ENCODE results near the gene GHDC.
"Not testable (repeated sequence)": the region's sequence is repeated elsewhere in the genome, so short reads cannot be mapped to it uniquely, and the experiment has no call there.

The GHDC gene

DNA sequence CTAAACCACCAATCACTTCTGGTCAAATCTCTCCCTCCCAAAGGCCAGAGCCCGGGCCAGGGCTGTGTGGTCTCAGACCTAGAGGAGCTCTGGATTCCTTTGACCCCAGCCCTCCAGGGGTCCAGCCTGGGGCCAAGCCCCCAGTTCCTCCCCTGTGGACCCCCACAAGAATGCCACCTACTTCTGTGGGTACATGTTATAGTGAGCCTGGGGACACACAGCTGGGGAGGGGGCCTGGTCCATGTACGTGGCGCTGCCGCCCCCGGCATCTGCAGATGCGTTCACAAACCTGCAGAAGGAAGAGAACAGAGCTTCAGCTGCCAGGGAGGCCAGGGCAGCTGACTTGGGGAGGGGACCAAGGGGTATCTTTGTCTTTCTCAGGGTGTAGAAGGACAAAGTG, 7.9 kb upstream of the GHDC start:
- no peak for DNase-seq

DNA sequence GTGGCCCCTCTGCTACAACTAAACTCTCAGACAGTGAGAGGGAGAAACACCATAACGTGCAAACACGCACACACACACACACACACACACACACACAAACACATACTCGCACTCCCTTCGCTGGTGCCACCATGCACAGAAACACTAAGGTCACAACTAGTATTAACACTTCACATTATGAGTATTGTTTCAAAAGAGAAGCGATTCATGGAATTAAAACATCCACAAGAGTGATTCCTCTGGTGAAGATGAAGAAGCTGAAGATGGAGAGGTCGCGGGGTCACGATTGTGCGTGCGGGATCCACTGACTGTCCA, 7.1 kb upstream of the GHDC start:
- no peak for DNase-seq

- DNase-seq = no peak
These were observed 6.6 kb upstream of the GHDC start for GRCh38 chr17:42200706-42201457.

DNA sequence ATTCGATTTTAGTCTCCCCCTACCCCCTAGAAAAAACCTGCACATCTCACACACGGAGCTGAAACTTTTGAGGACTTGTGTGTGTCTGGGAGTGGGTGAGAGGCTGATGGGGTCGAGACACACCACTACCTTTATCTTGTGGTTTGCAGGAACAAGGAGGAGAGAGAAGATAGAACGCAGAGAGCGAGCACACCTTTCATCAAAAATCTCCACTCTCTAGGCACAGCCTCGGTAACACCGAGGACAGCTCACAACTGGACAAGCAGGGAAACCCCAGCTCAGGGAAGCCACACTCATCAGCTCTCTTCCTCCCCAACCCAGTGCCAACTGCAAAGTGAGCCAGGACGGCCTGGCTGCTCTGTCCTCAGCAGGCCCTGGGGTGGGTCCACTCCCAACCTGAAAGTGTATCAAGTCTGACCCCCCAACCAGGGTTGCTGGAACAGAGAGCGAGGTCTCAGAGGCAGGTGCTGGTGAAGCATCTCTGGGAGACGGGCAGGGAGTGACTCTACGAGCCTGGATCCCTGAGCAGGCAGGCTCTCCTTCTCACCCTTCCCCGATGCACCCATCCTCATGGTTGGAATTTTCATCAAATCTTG, 5.2 kb upstream of the GHDC start:
- DNase-seq = no peak

DNA sequence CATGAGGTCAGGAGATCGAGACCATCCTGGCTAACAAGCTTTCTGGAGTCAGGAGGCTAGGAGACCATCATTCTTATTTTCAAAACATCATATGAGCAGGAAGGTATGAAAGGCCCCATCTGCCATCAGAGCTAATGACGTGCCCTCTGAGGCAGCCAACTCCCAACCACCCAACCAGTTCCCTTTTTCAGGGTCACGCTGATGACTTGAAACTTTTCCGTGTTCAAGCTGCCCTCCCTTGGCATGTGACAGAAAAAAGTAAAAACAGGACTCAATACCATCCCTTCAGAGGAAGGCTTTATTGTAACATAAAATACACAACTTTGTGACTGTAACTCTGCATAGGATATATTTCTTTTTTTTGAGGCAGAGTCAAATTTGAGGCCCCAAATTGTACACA, 4.6 kb upstream of the GHDC start:
- DNase-seq = no peak

GRCh38 chr17:42197564-42198156, 3.4 kb upstream of the GHDC start:
- DNase-seq = no peak

DNA sequence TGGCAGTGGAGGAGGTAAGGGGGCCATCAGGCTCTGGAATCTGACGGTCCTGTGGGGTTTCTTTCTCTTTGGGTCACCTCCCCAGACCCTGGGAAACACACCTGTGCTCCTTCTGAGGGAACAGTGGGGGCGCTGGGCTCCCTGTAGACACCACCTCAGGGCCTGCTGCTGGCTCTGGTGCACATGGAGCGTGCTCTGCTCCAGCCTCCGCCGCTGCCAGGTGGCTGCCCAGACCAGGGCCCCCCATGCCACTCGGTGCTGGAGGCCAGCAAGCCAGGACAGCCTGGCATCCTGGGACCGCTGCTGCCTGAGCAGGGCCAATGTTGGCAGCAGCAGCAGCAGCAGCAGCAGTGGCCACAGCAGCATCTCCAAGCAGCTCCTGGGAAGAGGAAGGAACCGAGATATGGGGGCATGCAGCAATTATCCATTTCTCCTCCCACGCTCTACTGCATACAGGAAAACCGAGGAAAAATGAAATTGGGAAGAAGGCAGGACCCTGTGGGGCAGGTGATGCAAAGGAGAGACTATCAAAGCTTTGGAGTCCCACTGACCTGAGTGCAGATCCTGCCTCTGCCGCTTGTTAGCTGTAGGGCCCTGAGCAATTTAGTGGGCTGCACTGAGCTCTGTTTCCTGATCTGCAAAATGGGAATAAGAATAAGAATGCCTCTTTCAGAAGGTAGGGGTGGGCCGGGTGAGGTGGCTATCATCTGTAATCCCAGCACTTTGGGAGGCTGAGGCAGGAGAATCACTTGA, 902 bp downstream of the GHDC start:
- no peak for DNase-seq

GRCh38 chr17:42192189-42193126, 1.8 kb downstream of the GHDC start:
- DNase-seq = no peak

GRCh38 chr17:42191275-42191608, 3.1 kb downstream of the GHDC start:
- no peak for DNase-seq

- DNase-seq = no peak
These were observed 3.6 kb downstream of the GHDC start for GRCh38 chr17:42190491-42191274.

- no peak for DNase-seq
These were observed 4.7 kb downstream of the GHDC start for GRCh38 chr17:42189651-42189965.

- DNase-seq = no peak
These were observed 5.3 kb downstream of the GHDC start for GRCh38 chr17:42188749-42189650.

DNA sequence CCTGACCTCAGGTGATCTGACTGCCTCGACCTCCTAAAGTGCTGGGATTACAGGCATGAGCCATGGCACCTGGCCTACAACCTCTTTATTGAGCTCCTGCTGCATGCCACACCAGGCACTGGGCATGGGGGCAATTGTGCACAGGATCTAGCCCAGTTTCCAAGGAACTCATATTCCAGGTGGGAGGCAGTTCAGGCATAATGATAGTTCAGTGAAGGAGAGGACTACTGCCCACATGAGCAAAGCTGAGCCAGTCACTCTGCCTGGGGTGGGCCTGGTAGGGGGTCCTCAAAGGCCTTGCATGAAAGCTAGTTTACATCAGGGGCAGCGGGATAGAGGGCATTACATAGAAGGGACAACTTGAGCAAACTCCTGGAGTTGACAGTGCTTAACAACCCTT, 6.5 kb downstream of the GHDC start:
- DNase-seq = no peak

GRCh38 chr17:42186191-42186590, 8.1 kb downstream of the GHDC start:
- not testable (repeated sequence) for DNase-seq

DNA sequence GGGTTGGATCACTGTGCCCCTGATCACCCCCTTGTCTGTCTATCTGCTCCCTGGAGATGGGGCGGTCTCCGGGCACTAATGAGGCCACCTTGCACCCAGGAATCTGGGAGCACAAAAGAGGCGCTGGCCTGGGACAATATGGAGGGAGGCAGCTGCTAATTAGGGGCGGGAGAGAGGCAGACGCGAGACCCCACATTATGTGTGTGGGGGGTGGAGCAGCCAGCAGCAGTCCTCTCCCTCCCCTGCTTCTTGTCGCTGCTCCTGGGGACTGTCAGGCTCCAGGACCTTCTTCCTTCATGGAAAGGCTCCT, 8.7 kb downstream of the GHDC start:
- no peak for DNase-seq

- DNase-seq = peak; percentile 73
These were observed 9.3 kb downstream of the GHDC start, which contains the start of gene HCRT for GRCh38 chr17:42184713-42185620. Gene HCRT, minus strand, starts transcription at chr17:42185452. Its CDS starts 87 bp downstream, at chr17:42185365.

DNA sequence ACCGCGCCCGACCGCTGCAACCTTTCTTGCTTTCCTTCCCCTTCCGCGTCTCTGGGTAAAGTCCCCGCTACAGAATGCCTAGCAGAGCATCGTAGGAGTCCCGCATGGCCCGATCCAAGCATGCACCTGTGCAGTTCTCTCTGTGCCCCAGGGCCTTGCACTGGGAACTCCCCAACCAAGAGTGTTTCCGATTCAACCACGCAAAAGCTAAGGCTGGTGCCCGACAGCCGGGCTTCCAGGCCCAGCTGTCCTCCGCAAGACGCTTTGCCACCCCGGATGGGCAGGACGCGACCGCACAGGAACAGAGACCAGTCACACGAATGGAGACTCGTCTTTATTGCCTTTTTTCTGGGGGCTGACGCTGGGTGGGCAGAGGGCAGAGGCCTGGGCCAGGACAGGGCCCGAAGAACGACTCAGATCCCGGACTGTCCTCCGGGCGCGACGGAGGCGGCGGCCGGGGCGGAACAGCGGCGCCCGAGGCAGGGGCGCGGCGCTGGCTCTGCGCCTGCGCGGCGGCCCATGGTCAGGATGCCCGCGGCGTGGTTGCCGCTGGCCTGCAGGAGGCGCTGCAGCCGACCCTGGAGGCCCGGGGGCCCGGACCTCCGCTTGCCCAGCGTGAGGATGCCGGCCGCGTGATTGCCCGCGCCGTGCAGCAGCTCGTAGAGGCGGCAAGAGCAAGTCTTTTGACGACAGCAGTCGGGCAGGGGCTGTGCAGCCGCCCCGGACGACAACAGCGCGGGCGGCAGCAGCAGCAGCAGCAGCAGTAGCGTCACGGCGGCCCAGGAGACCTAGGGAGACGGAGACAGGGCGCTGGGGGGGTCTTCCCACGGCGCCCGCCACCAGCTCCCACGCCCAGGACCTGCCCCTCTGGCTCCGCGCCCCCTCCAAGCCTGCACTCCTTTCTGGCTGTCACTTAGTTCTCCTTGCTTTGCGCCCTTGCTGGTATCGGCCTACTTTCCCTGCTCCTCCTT, 10.3 kb downstream of the GHDC start:
- DNase-seq = peak; percentile 84

GRCh38 chr17:42182927-42183734, 11.2 kb downstream of the GHDC start:
- no peak for DNase-seq
